ENCODE measurements around the gene CCDC180. TPM values are rescaled to one million over a fixed set of nuclear protein-coding genes. Genes with fewer than 3 reads are reported as not detected.

CCDC180 gene
- total RNA-seq, 2 experiments from 2014 or later, result 0.13 to 1.2 TPM

- H3K4me2 ChIP-seq (ENCODE audit: low read length), result no peak overlapping the region
- ChIA-PET CTCF (ENCODE audit: unreplicated experiment) (no interaction called here), POLR2A (no interaction called here)
- no TSS peak for BruUV-seq (replicated peaks)
- no peaks in the 10 kb centered on the region for H3K9me2 ChIP-seq (ENCODE audit: insufficient read depth, low read length)
- H3K79me2 ChIP-seq (ENCODE audit: insufficient read depth, low read depth, low read length), result no peaks in the 10 kb centered on the region
- intact Hi-C loops (cut with micrococcal nuclease; ENCODE audit: unreplicated experiment), result no loop called here
- DNase-seq (ENCODE audit: low spot score), result no peak
- H3K36me3 ChIP-seq (ENCODE audit: insufficient read depth, low read length), result no peaks in the 10 kb centered on the region
- no peaks in the 10 kb centered on the region for H4K20me1 ChIP-seq (ENCODE audit: insufficient read depth, low read length)
- H3K9me3 ChIP-seq (ENCODE audit: low read length), result no peaks in the 10 kb centered on the region
- H2AFZ ChIP-seq (ENCODE audit: low read length), result no peak overlapping the region
- no peak overlapping the region for H3K4me3 ChIP-seq (ENCODE audit: low read depth, low read length, poor library complexity, severe bottlenecking)
- TF ChIP-seq CTCF (conservative IDR thresholded peaks at IDR 0.05; ENCODE audit: low read length), result no peak
- TF ChIP-seq EZH2phosphoT487 (IDR thresholded peaks at IDR 0.05; ENCODE audit: borderline replicate concordance, low read depth, low read length), result no peak
- no peak overlapping the region for H3K27ac ChIP-seq (ENCODE audit: low read depth, low read length, poor library complexity, severe bottlenecking)
- H3K4me1 ChIP-seq (ENCODE audit: insufficient read depth, low read length, poor library complexity, severe bottlenecking), result no peaks in the 10 kb centered on the region
These were observed 41.4 kb downstream of the CCDC180 start for GRCh38 chr9:97348871-97349270.

- TF ChIP-seq EZH2phosphoT487 (IDR thresholded peaks at IDR 0.05; ENCODE audit: borderline replicate concordance, low read depth, low read length), result no peak
- no peak for TF ChIP-seq CTCF (conservative IDR thresholded peaks at IDR 0.05; ENCODE audit: low read length)
- BruUV-seq (replicated peaks), result no TSS peak
- no peaks in the 10 kb centered on the region for H4K20me1 ChIP-seq (ENCODE audit: insufficient read depth, low read length)
- ChIA-PET POLR2A (no interaction called here), CTCF (ENCODE audit: unreplicated experiment) (no interaction called here)
- no peaks in the 10 kb centered on the region for H3K4me1 ChIP-seq (ENCODE audit: insufficient read depth, low read length, poor library complexity, severe bottlenecking)
- no peak for DNase-seq (ENCODE audit: low spot score)
- no peaks in the 10 kb centered on the region for H3K9me3 ChIP-seq (ENCODE audit: low read length)
- intact Hi-C loops (cut with micrococcal nuclease; ENCODE audit: unreplicated experiment), result no loop called here
- H3K4me2 ChIP-seq (ENCODE audit: low read length), result no peak overlapping the region
- H3K27ac ChIP-seq (ENCODE audit: low read depth, low read length, poor library complexity, severe bottlenecking), result no peak overlapping the region
- H3K9me2 ChIP-seq (ENCODE audit: insufficient read depth, low read length), result no peaks in the 10 kb centered on the region
- H3K4me3 ChIP-seq (ENCODE audit: low read depth, low read length, poor library complexity, severe bottlenecking), result no peak overlapping the region
- no peaks in the 10 kb centered on the region for H3K79me2 ChIP-seq (ENCODE audit: insufficient read depth, low read depth, low read length)
- H3K36me3 ChIP-seq (ENCODE audit: insufficient read depth, low read length), result no peaks in the 10 kb centered on the region
- H2AFZ ChIP-seq (ENCODE audit: low read length), result no peak overlapping the region
These were observed 41.9 kb downstream of the CCDC180 start for GRCh38 chr9:97349400-97349799.

- ChIA-PET CTCF (ENCODE audit: unreplicated experiment) (no interaction called here), POLR2A (no interaction called here)
- BruUV-seq (replicated peaks), result no TSS peak
- H3K9me2 ChIP-seq (ENCODE audit: insufficient read depth, low read length), result no peaks in the 10 kb centered on the region
- no peaks in the 10 kb centered on the region for H3K4me1 ChIP-seq (ENCODE audit: insufficient read depth, low read length, poor library complexity, severe bottlenecking)
- H3K9me3 ChIP-seq (ENCODE audit: low read length), result no peaks in the 10 kb centered on the region
- no peak overlapping the region for H3K4me3 ChIP-seq (ENCODE audit: low read depth, low read length, poor library complexity, severe bottlenecking)
- no peak overlapping the region for H2AFZ ChIP-seq (ENCODE audit: low read length)
- H3K27ac ChIP-seq (ENCODE audit: low read depth, low read length, poor library complexity, severe bottlenecking), result no peak overlapping the region
- intact Hi-C loops (cut with micrococcal nuclease; ENCODE audit: unreplicated experiment), result no loop called here
- DNase-seq (ENCODE audit: low spot score), result no peak
- H4K20me1 ChIP-seq (ENCODE audit: insufficient read depth, low read length), result no peaks in the 10 kb centered on the region
- H3K79me2 ChIP-seq (ENCODE audit: insufficient read depth, low read depth, low read length), result no peaks in the 10 kb centered on the region
- no peak for TF ChIP-seq CTCF (conservative IDR thresholded peaks at IDR 0.05; ENCODE audit: low read length)
- TF ChIP-seq EZH2phosphoT487 (IDR thresholded peaks at IDR 0.05; ENCODE audit: borderline replicate concordance, low read depth, low read length), result no peak
- no peak overlapping the region for H3K4me2 ChIP-seq (ENCODE audit: low read length)
- no peaks in the 10 kb centered on the region for H3K36me3 ChIP-seq (ENCODE audit: insufficient read depth, low read length)
These were observed 47.2 kb downstream of the CCDC180 start for GRCh38 chr9:97354637-97355036.

Data from OCI-LY7 (cell line).